NCI-H524 (cell line): ENCODE results near the gene SMAD3.

Source experiments
- DNase-seq, 2 experiments: peaks; one replicate each; lab custom pipeline; 2025; lab: John Stamatoyannopoulos, UW

Gene SMAD3

DNA sequence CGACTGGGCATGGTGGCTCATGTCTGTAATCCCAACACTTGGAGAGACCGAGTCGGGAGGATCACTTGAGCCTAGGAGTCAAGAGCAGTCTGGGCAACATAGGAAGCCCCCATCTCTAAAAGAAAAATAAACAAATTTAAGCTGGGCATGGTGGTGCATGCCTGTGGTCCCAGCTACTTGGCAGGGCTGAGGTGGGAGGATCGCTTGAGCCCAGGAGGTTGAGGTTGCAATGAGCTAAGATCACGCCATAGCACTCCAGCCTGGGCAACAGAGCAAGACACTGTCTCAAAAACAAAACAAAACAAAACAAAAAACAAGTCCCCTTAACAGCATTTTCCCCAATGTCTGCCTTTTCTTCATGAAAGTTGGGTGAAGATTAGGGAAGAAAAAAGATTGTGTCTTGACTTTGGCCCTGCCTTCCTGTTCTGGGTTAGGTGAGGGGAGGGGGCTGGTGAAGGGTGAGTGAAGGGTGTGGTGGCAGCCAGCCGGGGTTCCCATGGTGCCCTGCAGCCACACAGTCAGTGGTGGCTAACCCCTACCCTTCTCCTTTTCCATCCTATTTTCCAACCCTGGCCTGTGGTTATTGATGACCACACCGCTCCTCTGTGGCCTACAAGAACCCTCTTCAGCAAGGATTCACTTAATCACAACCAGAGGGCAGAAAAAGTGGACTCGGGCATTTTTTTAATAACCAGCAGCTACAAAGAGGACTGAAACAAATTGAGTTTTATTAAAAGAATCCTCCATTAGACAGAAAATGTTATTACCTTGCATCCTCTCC lies 28.4 kb upstream of the SMAD3 start:
- DNase-seq: no peak

DNA sequence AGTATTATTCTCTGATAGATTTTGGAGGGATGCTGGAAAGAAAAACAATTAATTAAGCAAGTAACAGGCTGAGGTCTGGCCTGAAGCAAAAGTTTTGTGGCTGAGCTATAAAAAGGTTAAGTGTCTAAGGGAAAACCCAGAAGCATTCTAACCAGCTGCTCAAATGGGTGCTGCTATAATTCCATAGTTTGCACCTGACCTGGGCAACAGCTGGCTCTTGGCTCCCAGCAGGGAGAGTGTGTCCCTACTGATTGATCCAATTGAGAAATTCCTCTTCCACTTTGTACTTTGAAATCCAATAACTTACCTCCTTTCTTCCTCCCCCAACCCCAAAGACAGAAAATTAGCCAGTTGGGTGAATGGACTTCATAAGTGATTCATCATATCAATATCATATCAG lies 27.7 kb upstream of the SMAD3 start:
- peak in 1 of 2 experiments; percentile 18 for DNase-seq

DNA sequence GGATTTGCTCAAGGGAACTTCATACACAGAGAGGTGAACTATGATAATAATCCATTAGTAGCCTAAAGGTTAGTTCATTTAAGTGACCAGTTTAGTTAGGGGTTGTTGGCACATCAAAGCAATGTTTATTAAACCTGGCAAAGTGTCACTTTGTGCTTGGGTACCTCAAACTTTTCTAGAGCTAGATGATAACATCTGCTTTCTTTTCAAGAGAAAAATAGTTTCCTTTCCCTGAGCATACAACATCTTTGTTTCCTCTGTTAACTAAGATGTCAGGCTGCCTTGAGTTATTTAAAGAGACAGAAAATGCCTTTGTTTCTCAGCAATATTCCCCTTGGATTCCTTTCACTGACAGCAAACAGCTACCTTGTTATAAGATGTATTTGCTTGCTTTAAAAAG lies 26.7 kb upstream of the SMAD3 start:
- no peak for DNase-seq

DNA sequence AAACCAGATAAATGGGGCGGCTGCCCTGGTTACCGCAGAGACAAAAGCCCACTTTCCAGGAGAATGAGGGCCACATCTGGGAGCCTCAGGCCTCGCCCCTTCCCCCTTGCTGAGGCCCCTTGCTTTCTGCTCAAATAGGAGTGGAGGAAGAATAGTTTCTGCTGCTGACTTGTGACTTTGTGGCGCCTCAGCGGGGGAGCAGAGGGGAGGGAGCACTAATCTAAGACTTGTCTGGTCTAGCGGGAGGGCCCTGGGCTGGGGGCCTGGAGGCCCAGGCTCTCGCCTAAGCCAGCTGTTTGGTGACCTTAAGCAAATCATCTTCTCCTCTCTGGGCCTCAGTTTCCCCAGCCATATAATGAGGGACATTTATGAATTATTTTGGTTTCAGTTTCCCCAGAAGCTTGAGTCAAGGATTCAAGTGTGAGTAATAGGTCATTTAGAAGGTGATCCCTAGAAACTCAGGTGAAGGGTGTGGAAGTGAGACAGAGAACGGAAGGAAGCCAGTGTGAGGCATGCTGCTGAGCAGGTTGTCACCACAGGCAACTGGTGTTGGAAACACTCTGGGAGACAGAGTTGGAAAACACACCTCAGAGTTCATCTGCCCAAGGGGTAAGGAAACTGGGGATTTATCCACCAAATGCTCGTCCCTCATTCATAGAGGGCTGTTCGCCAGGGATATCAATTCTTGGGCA lies 25.9 kb upstream of the SMAD3 start:
- no peak for DNase-seq

DNA sequence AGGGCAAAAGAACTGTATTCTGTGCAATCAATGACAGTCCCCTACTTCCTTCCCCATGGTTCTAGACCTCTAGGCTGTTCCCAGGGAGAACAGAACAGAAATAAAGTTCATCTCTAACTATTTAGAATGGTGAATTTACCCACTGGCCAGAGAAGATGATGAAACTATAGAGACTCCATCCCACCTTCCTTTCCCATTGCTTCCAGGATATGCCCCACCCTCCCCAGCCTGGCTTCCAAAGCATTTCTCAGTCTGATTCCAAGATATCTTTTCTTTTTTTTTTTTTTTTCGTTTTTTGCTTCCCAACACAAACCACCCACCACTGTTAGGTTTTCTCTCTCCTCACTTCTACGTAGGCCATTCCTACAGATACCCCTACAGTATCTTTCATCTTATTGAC lies 25.1 kb upstream of the SMAD3 start:
- DNase-seq: no peak

DNA sequence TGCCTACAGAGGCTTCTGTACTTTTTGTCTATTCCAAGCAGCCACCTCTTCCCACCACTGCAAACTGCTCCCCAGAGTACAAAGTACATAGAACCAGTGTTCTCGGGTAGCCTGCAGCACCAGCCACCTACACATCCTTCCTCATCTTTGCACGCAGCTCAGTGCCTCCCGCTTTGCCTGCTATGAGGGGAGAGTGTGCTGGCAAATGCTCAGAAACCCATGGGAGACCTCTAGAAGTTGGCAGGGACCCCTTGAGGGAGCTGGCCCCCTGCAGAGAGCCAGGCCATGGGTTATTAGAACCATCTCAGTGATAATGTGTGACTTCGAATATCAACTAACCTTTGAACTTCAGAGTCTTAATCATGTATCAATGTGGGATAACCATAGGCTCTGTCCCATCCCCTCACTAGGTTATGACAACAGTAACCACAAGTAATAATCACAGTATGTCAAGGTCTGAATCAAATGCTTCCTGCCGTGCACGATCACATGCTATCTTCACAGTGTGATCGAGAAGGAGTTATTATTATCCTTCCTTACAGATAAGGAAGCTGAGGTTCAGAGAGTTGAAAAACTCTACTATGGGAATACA lies 22.8 kb upstream of the SMAD3 start:
- DNase-seq: no peak

DNA sequence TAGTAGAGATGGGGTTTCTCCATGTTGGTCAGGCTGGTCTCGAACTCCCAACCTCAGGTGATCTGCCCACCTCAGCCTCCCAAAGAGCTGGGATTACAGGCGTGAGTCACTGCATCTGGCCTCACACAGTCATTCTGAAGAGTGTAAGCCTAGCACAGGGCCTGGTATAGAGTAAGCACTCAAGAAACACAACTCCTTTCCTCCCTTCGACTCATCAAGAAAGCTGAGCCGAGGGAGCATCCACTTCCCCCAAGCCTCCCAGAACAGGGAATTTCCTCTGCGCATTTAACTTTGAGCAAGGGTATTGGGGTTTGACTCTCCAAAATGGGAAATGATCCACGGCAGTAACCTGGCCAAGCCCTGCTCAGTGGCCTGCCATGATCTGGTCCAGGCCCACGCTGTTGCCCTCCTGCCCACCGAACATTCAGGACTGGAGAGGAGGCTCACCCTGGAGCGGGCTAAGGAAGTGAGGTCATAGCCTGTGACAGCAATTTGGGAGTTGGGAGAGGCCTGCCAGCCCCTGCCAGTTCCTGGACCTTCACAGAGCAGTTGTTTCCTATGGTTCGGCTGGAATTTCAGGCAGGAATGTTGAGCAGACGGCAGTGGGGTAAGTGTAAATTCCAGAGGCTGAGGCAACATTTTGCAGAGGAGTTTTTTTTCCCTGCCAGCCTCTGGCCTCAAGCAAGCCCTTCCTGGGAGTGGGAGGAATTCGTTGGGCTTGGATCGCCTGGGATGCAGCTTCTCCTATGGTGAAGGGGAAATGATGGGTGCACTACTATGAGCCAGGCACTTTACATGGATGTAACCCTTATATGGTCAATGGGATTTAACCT lies 21.2 kb upstream of the SMAD3 start:
- DNase-seq: no peak

DNA sequence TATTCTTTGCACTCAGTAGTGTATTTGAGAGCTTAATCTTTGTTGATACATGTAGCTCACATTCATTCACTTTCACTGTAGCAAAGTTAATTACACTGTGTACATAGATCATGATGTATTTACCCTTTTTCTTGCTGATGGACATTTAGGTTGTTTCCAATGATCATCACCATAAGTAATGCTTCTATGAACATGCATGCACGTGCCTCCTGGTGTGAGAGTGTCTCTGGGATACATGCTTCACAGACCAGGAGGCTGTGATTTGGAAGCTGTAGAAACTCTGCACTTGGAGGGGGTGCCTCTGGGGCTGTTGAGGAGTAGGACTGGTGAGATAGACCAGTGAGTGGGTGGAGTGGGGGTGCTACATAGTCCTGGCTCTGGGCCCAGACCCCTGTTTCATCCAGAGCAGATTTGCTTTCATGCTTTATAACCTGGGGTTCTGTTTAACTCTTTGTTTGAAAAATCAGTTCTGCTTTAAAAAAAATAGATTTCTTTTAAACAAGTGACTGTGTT lies 18.2 kb upstream of the SMAD3 start:
- DNase-seq: no peak

DNA sequence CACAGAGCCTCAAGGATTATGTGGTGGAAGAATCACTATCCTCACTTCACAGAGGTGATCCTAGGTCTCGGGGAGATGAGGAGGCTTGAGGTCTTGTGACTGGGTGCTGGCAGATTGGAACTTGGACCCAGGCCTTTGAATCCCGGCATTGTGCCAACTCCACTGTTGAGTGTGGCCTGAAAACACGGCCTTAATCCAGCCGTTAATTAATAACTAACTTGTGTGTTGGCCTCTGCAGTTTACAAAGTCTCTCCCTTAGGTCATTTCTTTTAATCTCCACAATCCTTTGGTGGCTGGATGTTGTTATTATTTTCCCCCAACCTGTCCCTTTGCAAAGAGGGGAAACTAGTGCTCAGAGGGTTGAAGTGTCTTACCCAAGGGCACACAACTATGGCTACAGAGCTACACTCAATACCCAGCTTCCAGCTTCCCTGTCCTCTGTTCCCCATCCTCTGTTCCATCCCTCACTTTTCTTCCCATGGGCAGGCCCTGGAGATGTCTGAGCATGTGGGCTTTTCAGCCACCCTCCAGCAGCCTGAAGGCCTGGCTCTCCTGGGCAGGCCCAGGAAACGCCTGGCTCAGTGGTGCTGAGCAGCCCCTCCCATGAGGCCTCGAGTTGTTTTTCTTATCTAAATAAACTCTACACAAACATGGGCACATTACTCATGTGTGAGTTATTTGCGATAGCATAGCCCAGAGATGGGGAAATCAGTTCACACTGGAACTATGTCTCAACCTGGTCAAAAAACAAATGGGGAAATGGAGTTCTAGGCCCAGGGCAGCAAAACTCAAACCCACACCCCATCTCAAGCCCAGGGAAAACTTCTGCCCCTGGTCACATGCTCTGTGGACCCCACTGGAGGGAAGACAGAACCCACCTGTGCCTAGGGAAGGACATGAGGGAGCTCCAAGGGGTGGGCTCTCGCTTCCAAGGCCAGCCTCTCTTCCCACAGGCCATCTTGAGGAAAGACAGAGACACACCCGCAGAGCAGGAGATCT lies 16.8 kb upstream of the SMAD3 start:
- DNase-seq: no peak

DNA sequence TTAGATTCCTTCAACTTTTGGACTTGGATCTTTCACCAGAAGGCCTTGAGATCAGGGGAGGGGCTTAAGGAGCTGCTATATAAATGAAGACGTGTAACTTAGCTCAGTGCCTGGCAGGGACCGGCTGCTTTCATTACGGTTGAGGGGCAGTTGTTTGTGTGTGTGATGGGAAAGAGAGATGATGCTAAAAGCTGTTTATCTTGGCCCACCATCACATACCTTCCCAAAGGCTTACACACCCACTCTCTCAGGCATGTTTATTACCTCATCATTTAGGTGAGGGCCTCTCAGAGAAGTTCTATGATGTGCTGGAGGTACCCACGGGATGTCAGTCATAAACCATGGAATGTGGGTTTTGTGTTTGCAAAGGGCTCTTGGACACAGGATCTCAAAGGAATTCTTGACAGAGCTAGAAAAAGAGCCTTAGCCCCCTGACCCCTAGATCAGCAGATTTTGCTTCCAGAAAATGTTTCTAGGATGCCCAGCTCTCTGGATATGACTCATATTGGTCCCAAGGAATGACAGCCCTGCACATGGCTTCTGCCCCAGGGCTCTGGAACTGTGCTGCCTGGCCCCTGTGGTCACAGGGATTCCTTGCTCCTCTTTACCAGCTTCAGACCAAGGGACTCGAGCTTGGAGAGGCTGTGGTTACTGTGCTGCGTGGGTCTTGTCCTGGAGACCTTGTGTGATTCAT lies 15.9 kb upstream of the SMAD3 start:
- DNase-seq: no peak

DNA sequence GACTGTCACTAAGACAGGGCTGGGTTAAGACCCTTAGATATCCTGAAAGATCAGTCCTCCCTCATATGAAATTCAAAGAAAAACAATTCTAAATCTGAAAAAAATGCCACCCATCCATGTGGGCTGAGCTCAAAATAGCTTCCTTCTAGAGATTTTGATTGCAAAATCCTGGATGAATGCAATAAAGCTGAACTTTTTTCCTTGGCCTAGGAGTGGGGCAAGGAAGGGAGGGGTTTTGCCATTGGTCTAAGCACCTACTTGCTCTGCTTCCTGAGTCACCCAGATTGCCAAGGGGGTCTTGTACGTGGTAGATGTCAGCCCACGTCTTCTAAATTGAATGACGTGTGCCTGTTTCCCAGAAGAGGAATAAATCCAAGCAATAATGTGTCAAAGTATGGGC lies 15.3 kb upstream of the SMAD3 start:
- no peak for DNase-seq

DNA sequence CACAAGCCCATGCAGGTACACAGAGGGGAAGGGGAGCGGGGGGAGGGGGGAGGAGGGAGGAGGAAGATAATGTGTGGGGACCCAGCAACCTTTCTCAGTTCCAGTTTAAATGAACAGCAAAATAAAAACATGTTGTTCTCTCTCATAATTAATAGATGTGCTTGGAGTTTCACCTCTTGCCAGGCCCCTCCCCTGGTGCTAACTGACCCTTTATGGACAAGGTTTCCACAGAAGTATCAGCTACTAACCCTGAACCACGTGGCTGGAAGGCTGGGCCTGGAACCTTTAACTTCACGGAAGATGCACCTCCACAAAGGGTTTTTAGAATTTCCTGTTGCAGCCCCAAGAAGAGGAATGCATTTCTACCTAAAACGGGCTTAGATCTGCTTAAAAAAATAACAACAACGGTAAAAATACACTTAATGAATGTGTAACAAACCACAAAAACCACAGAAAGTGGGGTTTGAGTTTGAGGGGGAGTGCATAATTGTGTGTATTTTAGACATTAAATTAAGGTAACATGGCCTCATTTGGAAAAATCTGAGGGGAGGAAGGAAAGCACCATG lies 14.8 kb upstream of the SMAD3 start:
- no peak for DNase-seq

DNA sequence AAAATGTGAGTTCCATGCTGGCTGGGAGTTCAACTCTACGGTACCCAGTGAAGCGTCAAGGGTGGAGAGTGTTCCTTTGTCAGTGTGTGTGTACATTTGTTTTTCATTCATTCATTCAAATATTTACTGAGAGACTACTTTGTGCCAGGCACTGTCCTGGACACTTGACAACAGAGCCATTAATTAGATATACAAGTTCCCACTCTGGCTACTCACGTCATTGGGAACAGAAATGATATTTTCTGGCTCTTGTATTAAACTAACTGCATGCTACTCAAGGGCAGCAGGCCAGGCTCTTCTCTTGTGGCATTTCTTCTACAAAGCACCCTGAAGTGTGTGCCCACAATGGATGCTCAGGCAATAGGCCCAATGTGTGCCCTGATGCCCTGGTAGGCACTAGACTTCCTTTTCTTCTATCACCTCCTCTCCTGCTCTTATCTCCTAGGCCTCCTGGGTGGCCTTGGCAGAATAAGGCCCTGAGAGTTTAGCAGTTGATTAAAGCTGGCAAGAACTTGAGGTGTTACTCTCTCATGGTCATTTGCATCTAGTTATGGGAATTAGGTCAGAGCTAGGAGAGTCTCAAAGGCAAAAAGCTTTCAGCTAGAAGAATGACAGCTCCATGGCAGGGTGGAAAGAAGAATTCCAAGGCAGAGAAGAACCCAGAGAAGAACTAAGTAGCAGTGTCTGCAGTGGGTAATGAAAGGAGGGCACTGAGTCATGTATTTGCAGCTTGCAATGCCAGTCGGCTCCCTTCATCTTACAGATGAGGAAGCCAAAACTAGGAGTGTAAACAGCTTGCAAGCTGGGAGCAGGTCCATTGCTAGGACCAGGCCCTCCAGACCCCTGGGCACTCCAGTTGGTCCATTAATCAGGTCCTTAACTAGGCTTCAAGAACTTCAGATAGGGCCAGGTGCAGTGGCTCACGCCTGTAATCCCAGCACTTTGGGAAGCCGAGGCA lies 14.0 kb upstream of the SMAD3 start:
- DNase-seq: no peak

DNA sequence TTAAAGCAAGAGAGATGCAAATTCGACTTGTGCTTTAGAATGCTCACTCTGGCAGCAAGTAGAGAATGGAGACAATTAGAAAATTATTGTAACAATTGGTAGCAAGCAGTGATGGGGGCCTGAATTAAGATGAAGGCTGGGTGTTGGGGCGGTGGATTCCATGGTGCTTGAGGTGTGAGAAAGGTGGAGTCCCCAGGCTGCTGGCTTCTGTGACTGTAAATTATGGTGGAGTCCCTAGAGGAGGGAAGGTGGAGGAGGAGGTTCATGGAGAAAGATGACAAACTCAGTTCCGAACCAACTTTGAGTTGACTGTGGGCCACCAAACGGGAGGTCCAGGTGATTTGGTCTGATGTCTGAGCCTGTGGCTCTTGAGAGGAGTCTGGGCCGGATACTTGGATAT lies 10.7 kb upstream of the SMAD3 start:
- DNase-seq: no peak

DNA sequence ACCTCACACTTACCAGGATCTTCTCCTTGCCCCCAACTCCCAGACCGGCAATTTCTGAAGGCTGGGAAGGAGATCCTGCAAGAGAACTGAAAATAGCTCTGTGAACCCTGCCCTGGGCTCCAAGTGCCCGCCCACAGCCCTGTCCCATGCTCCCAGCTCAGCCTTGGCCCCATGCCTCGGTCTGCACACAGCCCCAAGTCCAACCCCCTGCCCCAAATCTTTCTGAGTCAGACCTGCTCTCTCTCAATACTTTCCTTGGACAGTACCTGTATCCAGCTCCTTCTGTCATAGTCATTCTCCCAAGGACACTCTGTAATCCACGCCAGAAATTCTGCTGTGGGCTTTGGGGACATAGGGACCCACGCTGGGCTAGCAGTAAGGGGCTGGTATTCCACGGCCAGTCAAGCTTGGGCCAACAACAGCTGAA lies 6.3 kb upstream of the SMAD3 start:
- no peak for DNase-seq

DNA sequence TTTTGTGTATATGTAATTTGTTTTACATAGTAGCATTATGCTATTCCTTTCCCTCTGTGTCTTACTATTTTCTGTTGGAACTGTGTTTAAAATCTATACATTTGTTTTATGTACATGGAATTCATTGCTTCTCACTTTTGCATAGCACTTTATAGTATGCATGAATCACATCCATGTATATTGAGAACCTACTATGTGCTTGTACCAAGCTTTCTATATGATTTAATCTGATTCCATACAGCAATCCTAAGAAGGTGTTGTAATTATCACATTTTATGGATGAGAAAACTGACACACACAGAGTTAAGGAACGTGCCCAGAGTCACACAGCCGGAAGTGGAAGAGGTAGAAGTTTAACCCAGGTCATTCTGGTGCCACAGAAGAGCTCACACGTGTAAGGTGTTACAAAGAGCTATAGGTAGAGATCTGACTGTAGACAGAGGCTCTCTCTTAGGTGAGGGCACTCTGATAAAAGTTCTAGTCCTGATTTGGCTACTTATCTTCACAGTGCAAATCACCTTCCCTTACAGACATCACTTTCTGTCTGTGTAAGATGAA lies 3.5 kb upstream of the SMAD3 start:
- DNase-seq: no peak

DNA sequence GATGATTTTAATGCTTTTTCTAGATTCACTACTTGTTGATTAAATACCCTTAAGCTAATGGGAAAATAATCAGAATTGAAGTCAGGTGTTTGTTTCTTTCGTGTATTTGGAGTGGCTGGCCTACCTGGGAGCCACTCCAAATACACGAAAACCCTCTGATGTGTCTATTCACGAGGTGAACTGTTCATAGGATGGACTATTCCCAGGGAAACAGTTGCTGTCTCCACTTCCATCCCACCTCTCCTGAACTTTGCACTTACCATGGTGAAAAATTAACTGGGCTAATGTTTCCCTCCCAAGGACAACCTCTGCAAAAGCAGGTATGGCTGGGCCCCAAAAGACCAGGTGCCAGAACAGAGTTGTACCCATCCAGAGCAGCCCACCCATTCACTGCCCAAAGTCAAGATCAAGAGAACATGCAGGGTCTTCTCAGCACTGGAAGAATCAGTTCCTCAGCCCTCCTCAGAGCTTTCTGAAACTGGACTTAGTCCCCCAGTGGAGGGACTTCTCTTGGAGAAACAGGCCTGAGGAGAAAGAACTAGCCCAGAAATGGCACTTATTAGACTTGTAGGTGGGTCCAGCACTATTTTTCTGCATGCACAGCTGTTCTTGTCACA lies 2.9 kb upstream of the SMAD3 start:
- DNase-seq: no peak
